ENCODE results near the gene EMC7.

- TF ChIP-seq CTCF (IDR thresholded peaks at IDR 0.05) (no peak), POLR2A (IDR thresholded peaks at IDR 0.05) (no peak)
These were observed 13.1 kb upstream of the EMC7 start for GRCh38 chr15:34114739-34115138.
